ENCODE measurements around the gene SELENOM.

The SELENOM gene

GRCh38 chr22:31093086-31093850, 14.1 kb downstream of the SELENOM start:
- Histone ChIP-seq H3K27ac (ENCODE audit: low read depth in 2 of 2, low read length in 2 of 2) (peak overlapping the region; percentile 15 to 72), H3K9ac (ENCODE audit: low read depth in 1 of 2, low read length in 2 of 2) (peak overlapping the region in 1 of 2 donors; percentile 14), H3K27me3 (ENCODE audit: control insufficient read depth in 2 of 2, insufficient read depth in 2 of 2, low read length in 2 of 2) (no peaks in the 10 kb centered on the region), H3K36me3 (ENCODE audit: control insufficient read depth in 2 of 2, insufficient read depth in 2 of 2, low read length in 2 of 2) (peaks cover 65 to 75% of the 10 kb centered on the region in 2 donors), H3K4me1 (ENCODE audit: control insufficient read depth in 2 of 2, insufficient read depth in 2 of 2, low read length in 2 of 2) (peaks cover 0 to 10% of the 10 kb centered on the region in 2 donors), H3K4me3 (ENCODE audit: low read length in 2 of 2) (peak overlapping the region in 1 of 2 donors; percentile 62), H3K9me3 (ENCODE audit: control insufficient read depth in 2 of 2, low read length in 2 of 2) (no peaks in the 10 kb centered on the region)

- no peak overlapping the region for H3K9ac ChIP-seq (ENCODE audit: low read depth in 1 of 2, low read length in 2 of 2)
- H3K4me3 ChIP-seq (ENCODE audit: low read length in 2 of 2): peak overlapping the region in 1 of 2 donors; percentile 62
Measured at GRCh38 chr22:31092161-31092560, 15.2 kb downstream of the SELENOM start.

GRCh38 chr22:31091106-31091975, 16.0 kb downstream of the SELENOM start:
- Histone ChIP-seq H3K9ac (ENCODE audit: low read depth in 1 of 2, low read length in 2 of 2) (peak overlapping the region in 1 of 2 donors; percentile 18), H3K36me3 (ENCODE audit: control insufficient read depth in 2 of 2, insufficient read depth in 2 of 2, low read length in 2 of 2) (peaks cover 57 to 71% of the 10 kb centered on the region in 2 donors), H3K4me3 (ENCODE audit: low read length in 2 of 2) (peak overlapping the region in 1 of 2 donors; percentile 62), H3K27me3 (ENCODE audit: control insufficient read depth in 2 of 2, insufficient read depth in 2 of 2, low read length in 2 of 2) (no peaks in the 10 kb centered on the region), H3K9me3 (ENCODE audit: control insufficient read depth in 2 of 2, low read length in 2 of 2) (no peaks in the 10 kb centered on the region), H3K4me1 (ENCODE audit: control insufficient read depth in 2 of 2, insufficient read depth in 2 of 2, low read length in 2 of 2) (peaks cover 0 to 10% of the 10 kb centered on the region in 2 donors), H3K27ac (ENCODE audit: low read depth in 2 of 2, low read length in 2 of 2) (peak overlapping the region; percentile 15 to 72)

More at GRCh38 chr22:31092161-31092560, 15.2 kb downstream of the SELENOM start:
- peaks cover 0 to 10% of the 10 kb centered on the region in 2 donors for H3K4me1 ChIP-seq (ENCODE audit: control insufficient read depth in 2 of 2, insufficient read depth in 2 of 2, low read length in 2 of 2)
- H3K27ac ChIP-seq (ENCODE audit: low read depth in 2 of 2, low read length in 2 of 2): peak overlapping the region; percentile 15 to 72
- no peaks in the 10 kb centered on the region for H3K27me3 ChIP-seq (ENCODE audit: control insufficient read depth in 2 of 2, insufficient read depth in 2 of 2, low read length in 2 of 2)
- H3K9me3 ChIP-seq (ENCODE audit: control insufficient read depth in 2 of 2, low read length in 2 of 2): no peaks in the 10 kb centered on the region
- H3K36me3 ChIP-seq (ENCODE audit: control insufficient read depth in 2 of 2, insufficient read depth in 2 of 2, low read length in 2 of 2): peaks cover 65 to 77% of the 10 kb centered on the region in 2 donors

- Histone ChIP-seq H3K4me3 (ENCODE audit: low read length in 2 of 2) (peak overlapping the region in 1 of 2 donors; percentile 38), H3K4me1 (ENCODE audit: control insufficient read depth in 2 of 2, insufficient read depth in 2 of 2, low read length in 2 of 2) (peaks cover 4 to 17% of the 10 kb centered on the region in 2 donors), H3K27ac (ENCODE audit: low read depth in 2 of 2, low read length in 2 of 2) (peak overlapping the region; percentile 64 to 77), H3K9ac (ENCODE audit: low read depth in 1 of 2, low read length in 2 of 2) (no peak overlapping the region), H3K9me3 (ENCODE audit: control insufficient read depth in 2 of 2, low read length in 2 of 2) (no peaks in the 10 kb centered on the region), H3K36me3 (ENCODE audit: control insufficient read depth in 2 of 2, insufficient read depth in 2 of 2, low read length in 2 of 2) (peaks cover 51 to 64% of the 10 kb centered on the region in 2 donors), H3K27me3 (ENCODE audit: control insufficient read depth in 2 of 2, insufficient read depth in 2 of 2, low read length in 2 of 2) (no peaks in the 10 kb centered on the region)
Measured at GRCh38 chr22:31090217-31091085, 16.9 kb downstream of the SELENOM start.

GRCh38 chr22:31089160-31090100, 17.9 kb downstream of the SELENOM start:
- Histone ChIP-seq H3K36me3 (ENCODE audit: control insufficient read depth in 2 of 2, insufficient read depth in 2 of 2, low read length in 2 of 2) (peaks cover 43 to 56% of the 10 kb centered on the region in 2 donors), H3K4me1 (ENCODE audit: control insufficient read depth in 2 of 2, insufficient read depth in 2 of 2, low read length in 2 of 2) (peaks cover 8 to 18% of the 10 kb centered on the region in 2 donors)

GRCh38 chr22:31088233-31088986, 19.0 kb downstream of the SELENOM start:
- H3K27me3 ChIP-seq (ENCODE audit: control insufficient read depth in 2 of 2, insufficient read depth in 2 of 2, low read length in 2 of 2): no peaks in the 10 kb centered on the region
- H3K9ac ChIP-seq (ENCODE audit: low read depth in 1 of 2, low read length in 2 of 2): no peak overlapping the region
- peak overlapping the region; percentile 54 to 77 for H3K27ac ChIP-seq (ENCODE audit: low read depth in 2 of 2, low read length in 2 of 2)
- no peaks in the 10 kb centered on the region for H3K9me3 ChIP-seq (ENCODE audit: control insufficient read depth in 2 of 2, low read length in 2 of 2)
- peaks cover 41 to 52% of the 10 kb centered on the region in 2 donors for H3K36me3 ChIP-seq (ENCODE audit: control insufficient read depth in 2 of 2, insufficient read depth in 2 of 2, low read length in 2 of 2)
- no peak overlapping the region for H3K4me3 ChIP-seq (ENCODE audit: low read length in 2 of 2)
- peaks cover 18 to 28% of the 10 kb centered on the region in 2 donors for H3K4me1 ChIP-seq (ENCODE audit: control insufficient read depth in 2 of 2, insufficient read depth in 2 of 2, low read length in 2 of 2)

More at GRCh38 chr22:31089160-31090100, 17.9 kb downstream of the SELENOM start:
- no peak overlapping the region for H3K9ac ChIP-seq (ENCODE audit: low read depth in 1 of 2, low read length in 2 of 2)
- H3K27me3 ChIP-seq (ENCODE audit: control insufficient read depth in 2 of 2, insufficient read depth in 2 of 2, low read length in 2 of 2): no peaks in the 10 kb centered on the region
- peak overlapping the region; percentile 54 to 77 for H3K27ac ChIP-seq (ENCODE audit: low read depth in 2 of 2, low read length in 2 of 2)
- peak overlapping the region in 1 of 2 donors; percentile 37 for H3K4me3 ChIP-seq (ENCODE audit: low read length in 2 of 2)
- H3K9me3 ChIP-seq (ENCODE audit: control insufficient read depth in 2 of 2, low read length in 2 of 2): no peaks in the 10 kb centered on the region

- Histone ChIP-seq H3K36me3 (ENCODE audit: control insufficient read depth in 2 of 2, insufficient read depth in 2 of 2, low read length in 2 of 2) (peaks cover 39 to 49% of the 10 kb centered on the region in 2 donors), H3K9me3 (ENCODE audit: control insufficient read depth in 2 of 2, low read length in 2 of 2) (no peaks in the 10 kb centered on the region), H3K4me1 (ENCODE audit: control insufficient read depth in 2 of 2, insufficient read depth in 2 of 2, low read length in 2 of 2) (peaks cover 24 to 34% of the 10 kb centered on the region in 2 donors), H3K4me3 (ENCODE audit: low read length in 2 of 2) (no peak overlapping the region), H3K9ac (ENCODE audit: low read depth in 1 of 2, low read length in 2 of 2) (no peak overlapping the region), H3K27me3 (ENCODE audit: control insufficient read depth in 2 of 2, insufficient read depth in 2 of 2, low read length in 2 of 2) (no peaks in the 10 kb centered on the region), H3K27ac (ENCODE audit: low read depth in 2 of 2, low read length in 2 of 2) (peak overlapping the region in 1 of 2 donors; percentile 77)
Measured at GRCh38 chr22:31087744-31088215, 19.6 kb downstream of the SELENOM start.

- H3K9me3 ChIP-seq (ENCODE audit: control insufficient read depth in 2 of 2, low read length in 2 of 2): no peaks in the 10 kb centered on the region
- peaks cover 33 to 37% of the 10 kb centered on the region in 2 donors for H3K4me1 ChIP-seq (ENCODE audit: control insufficient read depth in 2 of 2, insufficient read depth in 2 of 2, low read length in 2 of 2)
- H3K27ac ChIP-seq (ENCODE audit: low read depth in 2 of 2, low read length in 2 of 2): peak overlapping the region; percentile 10 to 94
- no peak overlapping the region for H3K9ac ChIP-seq (ENCODE audit: low read depth in 1 of 2, low read length in 2 of 2)
- H3K27me3 ChIP-seq (ENCODE audit: control insufficient read depth in 2 of 2, insufficient read depth in 2 of 2, low read length in 2 of 2): no peaks in the 10 kb centered on the region
- H3K4me3 ChIP-seq (ENCODE audit: low read length in 2 of 2): no peak overlapping the region
- H3K36me3 ChIP-seq (ENCODE audit: control insufficient read depth in 2 of 2, insufficient read depth in 2 of 2, low read length in 2 of 2): peaks cover 30 to 41% of the 10 kb centered on the region in 2 donors
Measured at GRCh38 chr22:31086703-31087330, 20.6 kb downstream of the SELENOM start.
